K562 (cell line): ENCODE data around the gene ASNS. TPM values are rescaled to one million over a fixed set of nuclear protein-coding genes. Genes with fewer than 3 reads are reported as not detected.
"Not testable (repeated sequence)": the region's sequence is repeated elsewhere in the genome, so short reads cannot be mapped to it uniquely, and the experiment has no call there.

ENCODE experiments used
- ATAC-seq: fragments of 200-7000 bp; cut with Tn5 transposase; 3 replicates; pipeline ENCODE4 v1.9.1; 2020; ENCODE audit warnings: moderate library complexity
- BruUV-seq: library from RNA; stranded (reverse); fragments of 400-500 nt; replicated peaks from 2 replicates; lab custom pipeline; 2021; lab: Mats Ljungman, UMichigan
- CTCF ChIA-PET: fragments of 300-600 bp; formaldehyde crosslinking; extraction: SDS; loops from one replicate; lab custom pipeline; 2021; ENCODE audit warnings: low intra/inter-chr PET ratio; lab: Yijun Ruan, JAX
- POLR2A ChIA-PET: fragments of 300-600, 350-650 bp; sonication (Branson Sonifier 250); formaldehyde crosslinking; extraction: SDS; loops from one replicate; lab custom pipeline; 2021; ENCODE audit warnings: antibody characterized with exemption, inconsistent platforms; lab: Yijun Ruan, JAX
- DNase-seq, 4 experiments: peaks; one replicate each; pipeline versions ENCODE4 v3.0.0 to v3.0.0-alpha.2; 2011 to 2018; ENCODE audit warnings: low spot score in 3 of 4, mixed read lengths in 3 of 4; ENCODE audit errors: extremely low read depth in 1 of 4
- FAIRE-seq: peaks from 2 replicates; lab custom pipeline; 2011; peaks lifted over from hg19 to GRCh38; lab: Jason Lieb, UNC
- H2AFZ ChIP-seq: 2 replicates; pipeline ENCODE4 v1.6.0; 2011; ENCODE audit warnings: low read depth, low read length, control low read depth, inconsistent platforms
- H3K27ac ChIP-seq: fragments of 200-600 bp; 3 replicates; pipeline ENCODE4 v1.8.0; 2011; ENCODE audit warnings: low read depth, mild to moderate bottlenecking, control low read depth, inconsistent platforms, low read length, moderate library complexity, mixed read lengths; ENCODE audit errors: extremely low read depth
- H3K27me3 ChIP-seq, 2 experiments: fragments of 300-600 bp in 1 of 2; 2 replicates in 1 of 2; 3 replicates in 1 of 2; pipeline versions ENCODE4 v1.6.0 to v1.8.0; 2011; ENCODE audit warnings: inconsistent platforms in 2 of 2, low read length in 2 of 2, mild to moderate bottlenecking in 1 of 2, mixed read lengths in 1 of 2, moderate library complexity in 1 of 2; ENCODE audit not compliant: control insufficient read depth in 2 of 2, insufficient read depth in 2 of 2
- H3K36me3 ChIP-seq: fragments of 300-600 bp; 3 replicates; pipeline ENCODE4 v1.8.0; 2011; ENCODE audit warnings: mild to moderate bottlenecking, low read length, inconsistent platforms; ENCODE audit not compliant: control insufficient read depth, insufficient read depth
- H3K4me1 ChIP-seq, 2 experiments: fragments of 200-600 bp in 1 of 2; replicated peaks in 1 of 2; 2 replicates in 1 of 2; 3 replicates in 1 of 2; pipeline versions ENCODE4 v1.5.1 to v1.8.0; 2011; ENCODE audit warnings: inconsistent platforms in 2 of 2, low read length in 2 of 2, mild to moderate bottlenecking in 1 of 2, mixed read lengths in 1 of 2, moderate library complexity in 1 of 2; ENCODE audit not compliant: control insufficient read depth in 2 of 2, insufficient read depth in 2 of 2
- H3K4me2 ChIP-seq: 2 replicates; pipeline ENCODE4 v1.6.1; 2011; ENCODE audit warnings: low read length, control low read depth, inconsistent platforms, mixed read lengths; ENCODE audit not compliant: insufficient read depth
- H3K4me3 ChIP-seq: fragments of 200-600 bp; sonication (generic), shearing (Covaris generic); 2 replicates; pipeline ENCODE4 v1.5.1; 2016; ENCODE audit warnings: control low read depth, inconsistent platforms
- H3K79me2 ChIP-seq: fragments of 200-600 bp; 3 replicates; pipeline ENCODE4 v1.8.0; 2011; ENCODE audit warnings: low read length, inconsistent platforms; ENCODE audit not compliant: control insufficient read depth, insufficient read depth
- H3K9ac ChIP-seq, 2 experiments: 2 replicates each; pipeline versions ENCODE4 v1.6.0 to v1.6.1; 2011; ENCODE audit warnings: low read depth in 2 of 2, low read length in 2 of 2, control low read depth in 1 of 2, inconsistent platforms in 1 of 2, mild to moderate bottlenecking in 1 of 2, mixed read lengths in 1 of 2; ENCODE audit not compliant: insufficient read depth in 1 of 2
- H3K9me1 ChIP-seq: one replicate; pipeline ENCODE4 v1.6.0; 2011; ENCODE audit warnings: inconsistent platforms, mild to moderate bottlenecking, low read length, moderate library complexity; ENCODE audit not compliant: control insufficient read depth, insufficient read depth
- H3K9me3 ChIP-seq: replicated peaks from 2 replicates; pipeline ENCODE4 v1.5.1; 2011; ENCODE audit warnings: low read depth, low read length, inconsistent platforms; ENCODE audit not compliant: control insufficient read depth, insufficient read depth
- H4K20me1 ChIP-seq: replicated peaks from 2 replicates; pipeline ENCODE4 v1.6.1; 2011; ENCODE audit warnings: low read length, inconsistent platforms, mixed read lengths; ENCODE audit not compliant: control insufficient read depth, insufficient read depth
- ESRRA ChIP-seq: fragments of 450-650 bp; IDR thresholded peaks from 2 replicates; pipeline ENCODE4 v1.6.1; 2014; ENCODE audit warnings: low read depth, mild to moderate bottlenecking, moderate library complexity, borderline replicate concordance
- MAFG ChIP-seq: fragments of 450-650 bp; conservative IDR thresholded peaks from 2 replicates; pipeline ENCODE4 v1.6.1; 2016; ENCODE audit warnings: missing genetic modification characterization, missing compliant biosample characterization
- NFE2 ChIP-seq: IDR thresholded peaks from 2 replicates; pipeline ENCODE4 v1.6.1; 2014; ENCODE audit warnings: antibody characterized with exemption, low read depth
- ZFP36 ChIP-seq: fragments of 150-350 bp; IDR thresholded peaks from 2 replicates; pipeline ENCODE4 v1.6.1; 2018; ENCODE audit warnings: low read length, low read depth; ENCODE audit not compliant: partially characterized antibody
- ZNF316 ChIP-seq: fragments of 450-650 bp; IDR thresholded peaks from 2 replicates; pipeline ENCODE4 v1.6.1; 2016
- WGBS: fragments of 100-300 bp; shearing (Covaris generic); methylation state at CpG from one replicate; pipeline ENCODE4 v1.1.6; 2016; ENCODE audit warnings: low coverage, mixed read lengths; ENCODE audit not compliant: insufficient coverage; ENCODE audit errors: missing lambda C conversion rate; 5-methylcytosine and 5-hydroxymethylcytosine counted together
- in situ Hi-C: fragments of 300-500 bp; cut with MboI; formaldehyde crosslinking; loops from 4 replicates; pipeline ENCODE4 v1.15.0; 2018; ENCODE audit warnings: inconsistent platforms, mixed read lengths
- intact Hi-C: fragments of 100-400 bp; cut with micrococcal nuclease; formaldehyde crosslinking; loops from 2 replicates; pipeline ENCODE4 v1.14.2; 2022
- polyA plus RNA-seq, 8 experiments: library from polyadenylated mRNA; depleted of rRNA in 4 of 8; stranded (reverse) in 5 of 8; unstranded in 3 of 8; fragments of >200 nt; fragmentation: Nextera tagmentation in 2 of 8; fragmentation: Illumina TruSeq in 1 of 8; extraction: Ambion mirVana in 2 of 8; extraction: Trizol in 1 of 8; gene quantifications; 2 replicates each; pipeline versions ENCODE4 v1.2.1 to v1.2.3, GENCODE V29; 2011 to 2014; ENCODE audit warnings: inconsistent platforms in 1 of 8, missing spikeins in 1 of 8
- total RNA-seq, 7 experiments: library from RNA; depleted of rRNA in 6 of 7; stranded (reverse); fragments of >200 nt in 6 of 7; fragmentation: Illumina TruSeq in 2 of 7; extraction: Trizol in 2 of 7; gene quantifications; 2 replicates each; pipeline versions ENCODE4 v1.2.1 to v1.2.3, GENCODE V29; 2011 to 2021; ENCODE audit warnings: low replicate concordance in 1 of 7

Gene ASNS
- total and polyA plus RNA-seq, 9 of the 15 experiments (the other 6 are each of a cell fraction or from before 2014, with no cell fraction given), result 42.1 to 354 (median 215) TPM

DNA sequence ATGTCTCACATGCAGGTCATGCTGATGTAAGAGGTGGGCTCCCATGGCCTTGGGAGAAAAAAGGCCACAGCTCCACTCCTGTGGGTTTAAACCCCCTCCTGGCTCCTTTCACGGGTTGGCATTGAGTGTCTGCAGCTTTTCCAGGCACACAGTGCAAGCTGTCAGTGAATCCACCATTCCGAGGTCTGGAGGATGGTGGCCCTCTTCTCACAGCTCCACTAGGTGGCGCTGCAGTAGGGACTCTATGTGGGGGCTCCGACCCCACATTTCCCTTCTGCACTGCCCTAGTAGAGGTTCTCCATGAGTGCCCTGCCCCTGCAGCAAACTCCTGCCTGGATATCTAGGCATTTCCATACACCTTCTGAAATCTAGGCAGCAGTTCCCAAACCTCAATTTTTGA, 19.5 kb upstream of the ASNS start:
- H3K79me2 ChIP-seq, H3K9me1 ChIP-seq, H3K9ac ChIP-seq, ATAC-seq, H2AFZ ChIP-seq, POLR2A ChIA-PET, H3K9me3 ChIP-seq, intact Hi-C loops, FAIRE-seq, H3K4me1 ChIP-seq, in situ Hi-C loops, H3K27ac ChIP-seq, H3K36me3 ChIP-seq, H4K20me1 ChIP-seq, H3K4me3 ChIP-seq, BruUV-seq, H3K27me3 ChIP-seq, DNase-seq, CTCF ChIA-PET, H3K4me2 ChIP-seq: not testable (repeated sequence)
- WGBS, result 3% methylated on average over 4 of the region's 4 CpGs

DNA sequence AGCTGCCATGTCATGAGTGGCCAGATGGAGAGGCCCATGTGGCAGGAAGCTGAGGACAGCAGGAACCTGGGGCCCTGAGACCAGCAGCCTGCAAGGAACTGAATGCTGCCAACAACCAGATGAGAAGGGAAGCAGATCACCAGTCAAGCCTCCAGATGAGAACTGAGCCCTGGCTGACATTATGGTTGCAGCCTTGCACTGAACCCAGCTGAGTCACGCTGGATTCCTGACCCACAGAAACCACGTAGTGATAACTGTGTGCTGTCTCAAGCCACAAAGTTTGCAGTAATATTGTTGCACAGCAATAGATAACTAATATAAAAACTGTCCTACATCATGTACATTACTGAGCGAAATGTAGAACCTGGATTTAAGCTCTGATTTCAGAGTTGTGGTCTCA, 7.3 kb upstream of the ASNS start:
- H4K20me1 ChIP-seq, H3K4me3 ChIP-seq, H3K4me2 ChIP-seq, FAIRE-seq, H3K9me3 ChIP-seq, H3K36me3 ChIP-seq, intact Hi-C loops, POLR2A ChIA-PET, H3K27me3 ChIP-seq, H3K9ac ChIP-seq, CTCF ChIA-PET, H3K4me1 ChIP-seq, H3K79me2 ChIP-seq, BruUV-seq, in situ Hi-C loops, H3K27ac ChIP-seq, ATAC-seq, H3K9me1 ChIP-seq, H2AFZ ChIP-seq: not testable (repeated sequence)
- DNase-seq, result peak in 1 of 4 experiments; percentile 18
- WGBS, result 0% methylated on average over 2 of the region's 3 CpGs
- TF ChIP-seq NFE2 (peak; percentile 67), ESRRA (peak; percentile 20; the same call in 1 of the 2 replicates), ZNF316 (0 out of 2 replicates have a peak, but pooled peaks have one; percentile 3), ZFP36 (peak; percentile 25), MAFG (tag) (0 out of 2 replicates have a peak, but pooled peaks have one; percentile 11)

DNA sequence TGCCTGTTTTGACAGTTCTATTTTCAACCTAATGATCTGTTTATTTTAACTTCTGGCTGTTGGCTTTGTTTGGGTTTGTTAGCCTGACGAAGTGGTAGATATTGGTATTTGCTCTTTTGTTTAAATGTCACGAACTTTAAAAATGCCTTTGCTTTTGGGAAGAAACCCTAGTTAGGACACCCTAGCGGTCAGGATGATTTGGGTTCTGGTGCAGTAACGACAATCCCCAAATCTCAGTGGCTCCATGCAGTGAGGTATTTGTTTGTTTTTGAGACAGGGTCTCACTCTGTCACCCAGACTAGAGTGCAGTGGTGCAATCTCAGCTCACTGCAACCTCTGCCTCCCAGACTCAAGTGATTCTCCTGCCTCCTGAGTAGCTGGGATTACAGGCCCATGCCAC, 2.7 kb upstream of the ASNS start:
- H4K20me1 ChIP-seq, H3K27me3 ChIP-seq, H3K4me3 ChIP-seq, H3K9me3 ChIP-seq, in situ Hi-C loops, H3K4me2 ChIP-seq, H2AFZ ChIP-seq, intact Hi-C loops, H3K36me3 ChIP-seq, H3K9ac ChIP-seq, H3K27ac ChIP-seq, ATAC-seq, H3K9me1 ChIP-seq, FAIRE-seq, CTCF ChIA-PET, DNase-seq, BruUV-seq, POLR2A ChIA-PET: not testable (repeated sequence)
- Histone ChIP-seq H3K4me1 (peaks cover 9 to 15% of the 10 kb centered on the region in 2 experiments; a peak in 4 of 5 replicates), H3K79me2 (peaks cover 23% of the 10 kb centered on the region)
- WGBS, result 43% methylated on average over 4 of the region's 4 CpGs
